ENCODE results near the gene CNOT11. TPM values are rescaled to one million over a fixed set of nuclear protein-coding genes. Genes with fewer than 3 reads are reported as not detected.

The CNOT11 gene
- total and polyA plus RNA-seq, 2 of the 13 experiments (the other 11 are each of a cell fraction or from before 2014, with no cell fraction given), result 114 to 209 TPM

GRCh38 chr2:101238930-101239759 is 13.5 kb upstream of the CNOT11 start (continued):
- TF ChIP-seq ZNF883 (CRISPR knock-in tag; IDR thresholded peaks at IDR 0.05; ENCODE audit: not compliant biosample characterization) (no peak), HBP1 (CRISPR knock-in tag; IDR thresholded peaks at IDR 0.05; ENCODE audit: low read depth) (peak; percentile 92; the same call in 1 of the 2 replicates), LCORL (IDR thresholded peaks at IDR 0.05) (peak; percentile 5; the same call in 1 of the 2 replicates), LCORL (CRISPR knock-in tag; IDR thresholded peaks at IDR 0.05) (peak; percentile 91), MLXIP (CRISPR knock-in tag; IDR thresholded peaks at IDR 0.05; ENCODE audit: borderline replicate concordance) (no peak), RBM22 (optimal IDR thresholded peaks at IDR 0.05; ENCODE audit: low read length) (no peak), NFE2 (CRISPR knock-in tag; IDR thresholded peaks at IDR 0.05) (no peak), MIER2 (CRISPR knock-in tag; IDR thresholded peaks at IDR 0.05) (peak; percentile 58; the same call in 1 of the 2 replicates), GATAD2A (CRISPR knock-in tag; IDR thresholded peaks at IDR 0.05) (peak; percentile 82), ZFP90 (CRISPR knock-in tag; IDR thresholded peaks at IDR 0.05; ENCODE audit: borderline replicate concordance) (peak; percentile 68), SOX13 (IDR thresholded peaks at IDR 0.05) (0 out of 2 replicates have a peak, but pooled peaks have one; percentile 19), SOX13 (CRISPR knock-in tag; conservative IDR thresholded peaks at IDR 0.05 in 1 of 2, IDR thresholded peaks at IDR 0.05 in 1 of 2) (peak in 1 of 2 experiments; percentile 86; a peak in 2 of 4 replicates), POLR2AphosphoS2 (IDR thresholded peaks at IDR 0.05; ENCODE audit: low read depth, low read length) (no peak), ZXDC (CRISPR knock-in tag; IDR thresholded peaks at IDR 0.05) (no peak), ZNF816 (CRISPR knock-in tag; IDR thresholded peaks at IDR 0.05; ENCODE audit: borderline replicate concordance) (peak; percentile 59; the same call in 1 of the 2 replicates), ZNF777 (CRISPR knock-in tag; IDR thresholded peaks at IDR 0.05) (0 out of 2 replicates have a peak, but pooled peaks have one; percentile 24), ZNF841 (CRISPR knock-in tag; IDR thresholded peaks at IDR 0.05; ENCODE audit: borderline replicate concordance) (no peak), ZFP36L1 (CRISPR knock-in tag; IDR thresholded peaks at IDR 0.05) (no peak; the same call in 1 of the 2 replicates), ATF3 (CRISPR knock-in tag; IDR thresholded peaks at IDR 0.05) (peak; percentile 79; the same call in 1 of the 2 replicates), ZNF761 (CRISPR knock-in tag; conservative IDR thresholded peaks at IDR 0.05) (0 out of 2 replicates have a peak, but pooled peaks have one; percentile 35), BATF2 (CRISPR knock-in tag; IDR thresholded peaks at IDR 0.05) (no peak)

Measured in HepG2 (cell line).